Medulla oblongata (tissue), 1 donor: ENCODE measurements around the gene CRHR2.

Experiments
- DNase-seq: peaks from one replicate; pipeline ENCODE4 v3.0.0-alpha.2; 2015; ENCODE audit errors: extremely low spot score

Gene CRHR2

DNA sequence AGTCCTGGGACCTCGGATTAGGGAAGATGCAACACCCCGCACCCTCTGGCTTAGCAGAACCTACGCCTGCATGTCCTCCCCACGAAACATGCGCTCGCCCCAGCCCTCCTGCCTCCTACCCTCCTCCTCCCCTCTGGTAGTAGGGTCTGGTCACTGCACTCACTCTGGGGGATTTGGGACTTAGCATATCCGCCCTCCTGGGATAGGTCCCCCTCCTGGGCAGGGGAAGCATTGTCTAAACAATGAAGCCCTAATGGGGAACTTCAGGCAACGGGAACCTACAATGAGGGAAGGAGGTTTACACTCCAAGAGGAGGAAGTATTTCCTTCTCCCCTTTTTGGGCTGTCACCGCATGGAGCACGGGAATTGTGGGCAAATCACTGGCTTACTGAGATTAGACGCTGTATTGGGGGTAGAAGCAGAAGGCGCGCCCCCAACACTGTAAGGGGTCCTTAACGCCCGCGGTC lies 892 bp downstream of the CRHR2 start:
- no peak for DNase-seq

DNA sequence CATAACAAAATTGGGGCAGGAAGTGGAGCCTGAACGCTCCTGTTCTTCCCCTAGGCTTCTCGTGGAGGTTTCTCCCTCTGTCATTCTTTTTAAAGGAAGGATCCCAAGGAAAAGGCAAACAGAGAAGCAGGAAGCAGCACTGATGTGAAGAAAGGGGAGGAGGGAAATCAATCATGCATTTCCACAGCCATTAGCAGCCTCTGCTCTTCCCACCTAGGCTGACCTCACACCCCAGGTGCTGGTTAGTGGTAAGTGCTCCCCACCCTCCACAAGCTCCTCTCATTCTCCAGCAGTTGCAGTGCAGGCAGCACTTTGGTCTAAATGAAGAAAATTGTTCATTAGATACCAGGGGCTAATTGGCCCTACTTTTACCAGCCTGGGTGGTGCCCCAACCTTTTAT lies 2.6 kb downstream of the CRHR2 start:
- no peak for DNase-seq

DNA sequence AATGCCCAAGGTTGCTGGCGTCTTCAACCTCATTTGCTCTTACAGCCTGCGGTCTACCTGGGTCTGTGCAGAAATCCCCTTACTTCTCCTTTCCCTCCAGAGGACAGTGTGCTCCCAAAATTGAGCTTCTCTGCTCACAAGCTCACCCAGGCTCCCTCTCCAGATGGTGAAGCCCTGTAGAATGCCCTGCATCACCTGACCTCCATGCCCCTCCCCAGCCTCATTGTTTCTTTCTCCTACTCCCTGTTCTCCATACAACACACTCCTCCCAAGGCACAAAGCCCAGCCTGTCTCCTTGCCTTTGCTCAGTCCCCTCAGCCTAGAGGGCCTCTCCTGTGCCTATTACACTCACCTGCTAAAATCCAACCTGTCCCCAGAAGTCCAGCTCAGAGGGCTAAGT lies 3.5 kb downstream of the CRHR2 start:
- no peak for DNase-seq

DNA sequence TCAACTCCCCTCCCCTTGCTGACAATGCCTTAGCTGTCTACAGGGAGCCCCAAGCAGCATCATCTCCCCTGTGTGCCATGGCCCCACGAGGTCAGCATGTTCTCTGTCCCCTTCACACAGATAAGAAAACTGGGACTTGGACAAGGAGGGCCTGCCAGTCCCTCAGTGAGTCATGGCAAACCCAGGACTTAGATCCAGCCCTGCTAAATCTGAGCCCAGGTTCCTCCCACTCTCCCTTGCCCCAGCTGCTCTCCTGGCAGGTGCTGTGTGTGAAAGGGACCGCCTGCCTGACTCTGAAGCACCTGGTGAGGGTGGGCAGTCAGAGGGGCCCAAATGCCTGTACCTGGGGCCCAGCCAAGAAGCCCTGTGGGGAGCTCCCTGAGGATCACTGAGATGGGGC lies 7.4 kb downstream of the CRHR2 start:
- DNase-seq, result no peak

DNA sequence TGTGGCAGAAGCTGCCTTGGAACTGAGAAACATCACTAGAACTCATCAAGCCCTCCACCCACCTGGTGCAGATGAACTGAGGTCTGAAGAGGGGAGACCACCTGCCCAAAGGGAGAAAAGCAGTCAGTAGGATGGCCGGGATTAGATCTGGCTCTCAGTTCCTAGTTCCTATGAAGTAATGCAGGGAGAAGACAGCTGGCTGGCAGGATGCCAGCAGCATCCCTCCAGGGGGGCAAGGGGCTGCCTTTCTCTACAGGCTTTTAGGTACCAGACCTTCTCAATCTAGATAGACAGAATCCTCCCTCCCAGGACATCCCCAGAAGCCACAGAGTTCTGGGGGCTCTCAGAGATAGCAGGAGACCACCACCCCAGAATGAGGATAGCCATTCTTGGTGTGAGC lies 7.8 kb downstream of the CRHR2 start:
- DNase-seq, result no peak

DNA sequence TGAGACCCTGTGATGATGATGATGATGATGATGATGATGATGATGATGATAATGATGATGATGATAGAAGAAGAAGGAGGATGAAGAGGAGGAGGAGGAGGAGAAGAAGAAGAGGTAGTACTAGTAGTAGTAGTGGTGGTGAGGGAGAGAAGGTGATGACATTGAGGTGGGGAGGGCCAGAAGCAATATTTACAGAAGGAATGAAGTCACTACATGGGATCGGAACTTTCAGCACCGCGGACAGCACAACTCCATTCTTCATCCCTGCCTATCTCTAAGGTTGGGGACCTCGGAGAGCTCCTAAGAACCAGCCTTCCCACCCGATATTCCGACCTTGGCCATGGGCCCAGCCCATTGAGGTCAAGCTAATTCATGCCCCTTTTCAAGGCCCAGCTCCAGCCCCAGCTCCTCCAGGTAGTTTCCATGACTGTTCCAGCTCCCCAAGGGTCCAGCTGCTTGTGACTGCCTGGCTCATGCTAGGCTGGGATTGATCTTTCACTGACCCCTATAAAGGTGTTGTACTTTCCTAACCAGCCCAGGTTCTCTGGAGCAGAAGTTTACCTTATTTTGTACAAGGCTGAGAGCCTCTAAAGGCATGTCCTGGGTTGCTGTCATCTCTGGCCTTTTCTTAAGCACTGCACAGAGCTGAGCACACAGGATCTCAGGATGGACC lies 10.3 kb downstream of the CRHR2 start:
- DNase-seq, result no peak

DNA sequence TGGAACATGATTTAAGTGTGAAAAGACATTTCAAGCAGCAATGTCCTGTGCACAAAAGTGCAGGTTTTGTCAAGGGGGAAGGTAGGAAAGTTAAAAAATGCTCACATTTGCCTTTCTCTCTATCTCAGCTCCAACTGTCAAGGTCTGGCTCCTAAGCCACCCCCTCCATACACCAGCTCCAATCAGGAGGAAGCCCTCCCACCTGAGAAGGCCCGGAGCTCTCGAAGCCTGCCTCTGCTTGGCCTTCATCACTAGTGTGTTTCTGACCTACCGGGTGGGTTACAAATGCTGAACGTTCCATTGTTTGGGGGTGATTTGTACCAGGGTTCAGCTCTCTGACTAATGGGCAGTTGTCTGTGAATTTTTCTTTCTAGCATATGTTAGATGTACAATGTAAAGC lies 14.2 kb downstream of the CRHR2 start:
- DNase-seq, result no peak

DNA sequence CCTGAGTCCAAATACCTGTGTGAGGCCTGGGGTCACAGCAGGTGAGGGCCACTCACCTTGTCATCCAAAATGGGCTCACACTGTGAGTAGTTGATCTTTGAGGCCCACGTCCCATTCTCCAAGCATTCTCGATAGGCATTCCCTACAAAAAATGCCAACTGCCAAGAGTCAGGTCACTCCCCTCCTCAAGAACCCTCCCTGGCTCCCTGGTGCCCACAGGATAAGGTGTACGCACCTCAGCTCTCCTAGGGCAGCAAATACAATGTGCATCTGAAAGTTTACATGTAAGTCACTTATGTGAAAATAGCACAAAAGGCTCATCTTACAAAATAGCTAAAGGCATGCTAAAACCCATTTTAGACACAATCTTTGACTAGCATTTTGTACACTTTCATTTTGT lies 15.1 kb downstream of the CRHR2 start:
- DNase-seq, result no peak

DNA sequence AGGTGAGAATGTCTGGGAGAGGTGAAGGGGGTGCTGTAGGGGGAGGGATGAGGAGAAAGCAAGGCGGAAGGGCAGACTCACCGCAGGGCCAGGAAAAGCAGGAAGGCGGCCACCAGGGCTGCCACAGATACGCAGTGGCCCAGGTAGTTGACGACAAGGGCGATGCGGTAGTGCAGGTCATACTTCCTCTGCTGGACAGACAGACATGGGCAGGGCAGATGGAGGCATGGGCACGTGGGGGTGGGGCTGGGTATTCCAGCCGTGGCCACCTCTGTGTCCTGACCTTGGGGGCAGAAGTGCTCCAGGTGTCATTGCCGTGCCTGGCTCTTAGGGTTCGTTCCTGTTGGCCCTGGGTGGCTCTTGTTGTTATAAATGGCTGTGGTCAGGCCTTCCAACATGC lies 16.8 kb downstream of the CRHR2 start:
- DNase-seq, result no peak

DNA sequence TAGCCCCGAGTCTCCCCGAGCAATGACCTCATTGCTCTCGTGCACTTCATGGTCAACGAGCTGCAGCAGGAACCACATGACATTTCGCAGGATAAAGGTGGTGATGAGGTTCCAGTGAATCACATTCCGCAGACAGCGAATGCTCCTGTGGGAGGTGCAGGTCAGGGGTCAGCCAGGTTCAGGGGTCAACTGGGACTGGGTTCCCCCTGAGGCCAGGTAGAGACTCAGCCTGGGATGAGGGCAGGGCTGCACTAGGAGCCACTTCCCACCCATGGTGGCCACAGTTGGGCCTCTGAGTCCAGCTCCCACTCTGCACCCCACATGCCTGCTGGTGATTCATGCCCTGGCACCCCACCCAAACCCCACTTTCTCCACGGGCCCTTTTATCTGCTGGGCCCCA lies 17.2 kb downstream of the CRHR2 start:
- no peak for DNase-seq

DNA sequence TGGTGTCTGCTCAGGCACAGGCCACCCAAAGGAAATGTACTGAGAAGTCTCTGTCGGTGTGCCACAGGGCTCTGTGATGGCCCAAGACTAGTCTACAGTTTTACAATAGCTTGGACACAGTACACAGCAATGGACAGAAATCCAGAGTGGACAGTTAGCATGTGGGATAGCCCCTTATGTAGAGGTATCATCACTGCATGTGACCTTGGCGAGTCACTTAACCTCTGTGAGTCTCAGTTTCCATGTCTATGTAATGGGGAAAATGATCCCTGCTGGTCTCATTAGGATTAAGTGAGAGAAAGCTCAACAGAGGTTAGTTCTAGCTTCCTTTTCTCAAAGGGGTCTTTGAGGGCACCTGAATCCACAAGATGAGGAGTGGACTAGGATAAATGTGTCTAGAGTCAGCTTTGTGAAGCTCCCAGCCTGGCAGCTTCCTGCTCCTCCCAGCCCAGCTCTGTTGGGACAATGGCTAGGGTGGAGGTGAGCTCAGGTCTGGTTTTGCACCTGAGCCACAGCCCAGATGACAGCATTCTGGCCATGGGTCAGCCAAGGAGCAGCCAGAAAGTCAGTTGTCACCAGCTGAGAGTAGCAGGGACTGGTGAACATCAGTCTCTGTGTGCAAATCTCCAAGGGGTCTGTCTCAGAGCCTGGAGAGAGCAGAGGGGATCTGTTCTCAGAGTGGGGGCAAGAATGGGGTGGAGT lies 17.9 kb downstream of the CRHR2 start:
- no peak for DNase-seq

DNA sequence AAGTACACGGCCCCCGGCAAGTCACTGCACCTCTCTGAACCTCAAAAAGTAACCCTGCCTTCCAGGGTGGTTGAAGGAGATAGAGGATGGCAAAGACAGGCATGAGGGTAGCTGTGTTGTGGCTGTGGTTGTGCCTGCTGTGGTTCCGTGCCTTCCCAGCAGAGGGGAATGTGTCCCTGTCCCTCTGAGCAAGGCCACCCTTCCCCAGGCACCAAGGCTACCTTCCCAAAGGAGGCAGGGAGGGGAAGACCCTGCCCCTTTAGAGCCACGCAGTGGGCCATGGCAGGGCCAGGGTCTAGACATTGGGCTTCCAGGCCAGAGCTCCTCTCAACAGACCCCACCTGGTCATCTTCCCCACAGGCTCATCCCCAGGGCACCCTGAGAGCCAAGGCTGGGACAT lies 18.8 kb downstream of the CRHR2 start:
- no peak for DNase-seq

DNA sequence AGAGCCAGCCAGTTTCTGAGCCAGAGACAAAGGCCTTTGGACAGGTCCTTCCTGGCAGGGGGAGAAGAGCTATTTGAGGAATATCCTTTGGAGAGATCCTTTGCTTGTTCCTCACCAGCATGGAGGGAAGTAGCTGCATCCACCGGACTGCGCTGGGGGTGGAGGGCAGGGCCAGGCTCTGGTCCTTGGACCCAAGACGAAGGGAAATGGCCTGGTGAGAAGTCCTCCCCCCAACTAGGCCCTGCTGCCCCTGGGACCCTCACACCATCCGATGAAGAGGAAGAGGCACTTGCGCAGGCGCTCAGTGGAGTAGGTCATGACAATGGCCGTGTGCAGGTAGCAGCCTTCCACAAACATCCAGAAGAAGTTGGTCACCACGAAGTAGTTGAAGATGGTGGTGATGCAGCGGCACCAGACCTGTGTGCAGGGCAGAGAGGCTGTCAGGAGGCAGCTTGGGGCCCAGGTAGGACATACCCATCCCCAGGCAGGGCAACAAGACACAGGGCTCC lies 19.8 kb downstream of the CRHR2 start:
- no peak for DNase-seq

DNA sequence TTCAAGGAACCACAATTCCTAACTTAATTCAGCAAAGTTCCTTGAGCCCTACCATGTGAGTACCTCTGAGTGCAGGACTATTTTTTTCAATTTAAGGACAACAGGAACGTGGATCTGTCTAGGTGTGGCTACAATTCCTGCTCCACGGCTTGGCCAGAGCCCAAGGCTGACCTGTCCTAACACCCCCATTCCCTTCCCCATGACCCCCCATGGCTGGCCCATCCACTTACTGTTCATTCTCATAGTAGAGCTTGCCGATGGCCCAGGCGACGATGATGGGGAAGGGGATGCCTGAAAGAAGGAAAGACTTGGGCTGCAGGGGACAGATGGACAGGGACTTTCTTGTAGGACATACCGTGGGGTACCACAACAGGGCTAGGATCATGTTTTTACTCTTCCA lies 20.3 kb downstream of the CRHR2 start:
- DNase-seq, result no peak

DNA sequence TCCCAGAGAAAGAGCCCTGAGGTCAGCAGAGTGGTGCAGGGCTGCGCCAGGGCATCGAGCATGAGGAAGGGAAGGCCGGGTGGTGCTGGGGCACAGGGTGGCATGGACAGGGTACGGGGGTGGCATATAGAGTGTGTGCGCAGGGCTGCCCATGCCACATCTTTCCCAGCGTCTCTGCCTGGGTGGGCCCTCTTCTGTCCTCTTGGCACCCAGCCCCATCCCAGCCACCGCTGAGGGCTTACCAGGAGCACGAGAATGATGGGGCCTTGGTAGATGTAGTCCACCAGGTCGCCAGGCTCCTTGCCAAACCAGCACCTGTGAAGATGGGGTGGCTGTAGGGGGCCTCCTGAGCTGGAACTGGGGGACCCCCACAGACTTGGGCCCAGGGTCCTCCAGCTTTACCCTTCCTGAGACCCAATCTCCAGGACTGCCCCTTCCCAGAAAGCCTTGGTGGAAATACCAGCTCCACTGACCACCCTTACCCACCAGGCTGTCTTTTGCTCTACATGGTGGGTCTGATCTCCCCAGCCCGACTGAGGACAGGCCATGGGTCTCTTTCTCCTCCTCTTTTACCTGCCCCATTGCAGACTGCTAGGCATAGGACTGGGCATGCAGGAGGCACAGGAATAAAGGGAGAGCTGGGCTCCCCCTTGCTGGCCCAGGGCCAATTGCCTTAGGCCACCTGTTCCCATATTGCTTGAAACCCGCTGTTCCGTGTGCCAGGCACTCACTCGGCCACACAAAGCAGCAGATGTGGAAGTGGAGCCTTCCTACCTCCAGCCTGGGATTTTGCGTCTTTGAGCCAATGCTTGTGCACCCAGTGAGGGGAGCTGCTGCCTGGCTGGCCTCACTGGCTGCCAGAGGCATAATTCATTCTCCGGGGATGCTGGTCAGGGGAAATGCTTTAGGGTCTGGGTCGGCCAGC lies 21.7 kb downstream of the CRHR2 start:
- no peak for DNase-seq

DNA sequence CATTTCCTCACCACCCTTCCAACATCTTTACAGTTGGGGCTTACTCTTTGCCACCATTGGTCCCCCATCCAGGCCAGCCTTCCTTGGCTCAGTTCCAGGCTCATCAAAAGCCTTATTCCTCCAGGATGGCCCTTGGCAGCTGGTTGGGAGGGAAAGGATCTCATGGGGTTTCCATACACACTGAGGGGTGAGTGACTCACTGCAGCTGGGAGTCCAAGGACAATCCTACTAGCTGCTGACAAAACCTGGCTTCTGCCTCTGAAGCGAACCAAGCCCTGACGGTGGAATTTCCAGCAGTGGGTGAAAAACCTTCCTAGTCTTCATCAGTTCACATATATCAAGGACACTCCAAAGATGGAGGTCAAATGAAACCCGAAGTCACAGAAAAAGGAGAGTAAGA lies 22.9 kb downstream of the CRHR2 start:
- DNase-seq, result no peak

DNA sequence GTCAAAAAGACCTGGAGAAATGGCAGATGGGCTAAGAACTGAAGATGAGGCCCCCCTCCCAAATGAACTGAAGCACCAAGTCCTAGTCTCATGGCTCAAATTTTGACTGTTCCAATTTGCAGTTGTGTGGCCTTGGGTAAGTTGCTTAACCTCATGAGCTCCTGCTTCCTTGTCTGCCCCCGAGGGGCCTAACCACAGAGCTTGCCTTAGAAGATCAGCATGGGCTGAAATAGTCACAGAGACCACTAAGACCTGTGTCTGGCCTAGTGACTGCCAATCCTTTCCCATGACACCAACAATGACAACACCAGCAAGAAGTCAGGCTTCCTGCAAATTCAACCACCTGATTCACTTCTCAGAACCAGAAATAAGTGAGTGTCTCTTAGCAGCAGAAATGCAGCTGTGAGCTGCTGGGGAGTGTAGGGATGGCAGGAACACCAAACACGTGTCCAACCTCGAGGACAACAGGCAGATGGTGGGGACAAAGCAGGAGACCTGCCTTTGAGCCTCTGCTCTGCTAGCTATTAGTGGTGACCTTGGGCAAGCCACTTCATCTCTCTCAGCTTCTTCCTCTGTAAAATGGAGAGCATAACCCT lies 23.7 kb downstream of the CRHR2 start:
- no peak for DNase-seq

DNA sequence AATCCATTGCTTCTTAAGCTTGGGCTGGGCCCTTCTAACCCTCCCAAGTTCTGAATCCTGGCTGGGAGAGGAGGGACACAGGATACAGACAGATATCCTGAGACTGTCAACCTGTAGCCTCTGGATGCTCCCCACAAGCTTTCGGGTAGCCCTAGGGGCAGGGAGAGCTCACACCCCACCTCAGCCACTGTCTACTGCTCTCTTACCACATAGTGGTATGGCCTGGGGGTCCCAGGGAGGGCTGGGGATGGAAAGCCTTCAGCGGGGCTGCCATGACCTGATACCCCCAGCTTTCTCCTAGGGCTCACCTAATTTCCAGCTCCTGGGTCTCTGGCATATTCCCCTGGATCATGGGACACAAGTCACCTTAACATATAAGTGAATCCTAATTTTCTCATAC lies 25.1 kb downstream of the CRHR2 start:
- no peak for DNase-seq

DNA sequence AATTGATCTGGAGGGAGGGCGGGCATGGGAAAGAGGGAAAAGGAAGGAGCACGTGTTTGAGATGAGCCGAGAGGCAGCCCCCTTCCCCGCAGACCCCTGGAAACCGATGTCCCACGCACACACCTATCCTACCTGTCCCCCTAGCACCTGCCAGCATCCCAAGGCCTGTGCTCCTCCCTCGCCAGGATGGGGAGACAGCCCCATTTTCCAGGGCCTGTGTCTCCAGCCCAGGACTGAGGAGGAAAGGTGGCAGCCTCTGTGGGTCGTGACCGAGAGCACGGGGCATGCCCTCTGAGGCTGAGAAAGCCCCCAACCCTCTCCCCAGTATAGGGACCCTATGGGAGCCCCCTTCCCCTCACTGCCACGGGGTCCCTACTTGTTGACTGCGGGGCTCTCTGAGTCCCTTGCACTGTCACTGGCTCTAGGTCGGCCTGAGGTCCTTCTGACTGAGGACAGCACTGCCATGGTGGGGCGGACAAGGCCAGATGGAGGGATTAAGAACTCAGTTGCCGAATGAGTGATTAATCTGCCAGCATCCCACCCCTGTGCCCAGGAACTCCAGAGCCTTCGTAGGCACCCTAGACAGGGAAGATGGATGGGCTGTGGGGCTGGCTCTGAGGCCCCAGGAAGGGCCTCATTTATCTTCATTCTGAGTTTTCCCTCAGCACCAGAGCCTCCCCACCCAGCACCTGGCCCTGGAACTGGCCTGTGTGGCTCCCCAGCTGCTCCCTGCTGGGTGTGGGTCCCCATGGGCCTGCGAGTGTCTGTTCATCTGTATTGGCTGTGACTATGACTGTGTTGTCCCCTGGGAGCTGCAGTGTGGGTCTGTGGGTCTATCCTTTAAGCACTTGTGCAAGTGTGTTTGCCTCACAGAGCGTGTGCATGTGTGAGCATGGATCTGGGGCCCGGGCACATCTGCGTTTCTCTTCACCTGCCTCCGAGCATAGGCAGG lies 26.0 kb downstream of the CRHR2 start:
- no peak for DNase-seq

DNA sequence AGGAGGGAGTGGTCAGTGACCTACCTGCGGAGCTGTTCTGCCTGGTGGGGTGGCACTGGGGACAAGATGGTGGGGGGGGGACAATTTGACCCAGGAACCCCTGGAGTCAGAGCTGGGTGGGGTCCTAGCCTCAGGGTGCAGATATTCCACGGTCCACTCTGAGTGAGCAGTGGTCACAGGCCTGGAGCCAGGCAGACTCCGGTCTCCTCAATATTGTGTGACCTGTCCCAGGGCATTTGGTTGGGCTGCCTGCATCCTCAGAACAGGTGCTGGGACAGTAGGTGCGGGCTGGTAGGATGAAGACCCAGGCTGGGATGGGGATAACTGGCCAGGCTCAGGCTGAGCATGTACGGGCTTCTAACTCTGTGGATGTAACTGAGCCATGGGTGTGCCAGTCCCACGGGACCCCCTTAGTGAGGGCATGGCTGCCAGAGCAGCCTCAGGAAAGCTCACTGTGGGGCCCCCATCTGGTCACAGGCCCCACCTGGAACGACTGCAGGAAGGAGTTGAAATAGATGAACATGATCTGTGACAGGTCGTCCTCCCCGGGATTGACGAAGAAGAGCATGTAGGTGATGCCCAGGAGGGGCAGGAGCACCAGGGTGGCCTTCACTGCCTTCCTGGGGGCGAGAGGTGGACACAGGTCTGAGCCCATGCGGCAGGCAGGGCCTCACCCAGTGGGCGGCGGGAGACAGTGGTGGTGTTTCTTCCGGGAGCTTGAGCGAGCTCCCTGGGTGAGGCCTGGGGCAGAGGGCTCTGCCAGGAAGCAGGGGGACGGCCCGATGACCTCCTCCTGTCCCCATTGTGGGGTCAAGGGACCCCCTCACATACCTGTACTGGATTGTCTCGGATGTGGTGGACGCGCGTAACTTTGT lies 26.9 kb downstream of the CRHR2 start:
- DNase-seq, result no peak
